HG03457 (cell line): ENCODE data around the gene SKA1.
"Not testable (repeated sequence)": the region's sequence is repeated elsewhere in the genome, so short reads cannot be mapped to it uniquely, and the experiment has no call there.

Experiments used
- ATAC-seq: cut with Tn5 transposase; IDR thresholded peaks from one replicate; pipeline ENCODE4 v1.9.1; 2021; ENCODE audit warnings: moderate number of reproducible peaks; ENCODE audit not compliant: unreplicated experiment

SKA1 gene

DNA sequence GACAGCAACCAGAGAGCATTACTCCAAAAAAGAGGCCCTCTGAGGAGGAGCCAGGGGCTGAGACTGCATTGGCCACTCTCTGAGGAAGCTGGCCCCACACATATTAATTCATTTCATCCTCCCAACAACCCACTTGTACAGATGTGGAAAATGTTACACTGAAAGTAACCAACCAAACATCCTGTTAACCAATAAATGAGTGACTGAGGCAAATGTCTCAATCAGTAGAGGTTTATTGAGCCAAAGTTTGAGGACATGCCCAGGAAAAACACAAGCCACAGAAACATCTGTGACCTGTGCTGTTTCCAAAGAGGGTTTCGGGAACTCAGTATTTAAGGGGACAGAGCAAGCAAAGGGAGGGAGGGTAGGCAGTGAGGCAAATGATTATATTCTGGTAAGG lies 53.0 kb downstream of the SKA1 start:
- no peak for ATAC-seq

DNA sequence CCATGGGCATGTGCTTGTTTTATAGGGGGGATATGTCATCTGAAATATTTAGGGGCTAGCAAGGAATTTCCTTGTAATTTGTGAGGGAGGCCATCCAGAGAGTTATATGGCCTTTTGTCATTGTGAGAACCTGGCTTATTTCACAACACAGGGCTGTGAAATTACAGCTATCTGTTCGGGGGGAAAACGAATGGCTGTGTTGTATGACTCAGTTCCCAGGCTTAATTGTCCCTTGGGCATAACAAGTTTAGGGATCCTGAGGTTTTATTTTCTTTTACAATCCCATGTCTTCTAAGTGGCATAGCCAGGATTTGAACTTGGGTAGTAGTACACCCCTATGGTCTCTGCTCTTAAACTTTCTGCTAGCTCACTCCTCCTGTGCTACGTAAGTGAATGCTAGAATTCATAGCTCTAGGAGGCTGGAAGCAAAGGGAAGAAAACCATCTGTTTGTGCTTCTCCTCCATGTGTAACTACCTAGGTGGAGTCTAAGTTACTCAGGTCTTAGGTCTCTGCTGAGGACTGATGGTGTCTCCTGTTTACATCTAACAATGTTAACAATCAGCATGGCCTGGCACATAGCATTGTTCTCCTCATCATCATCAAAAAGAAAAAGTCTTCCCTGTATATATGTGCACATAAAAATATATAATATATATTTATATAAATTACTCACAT lies 53.8 kb downstream of the SKA1 start:
- ATAC-seq, result no peak

GRCh38 chr18:50429207-50429948 lies 54.5 kb downstream of the SKA1 start:
- ATAC-seq, result no peak

GRCh38 chr18:50432915-50433314 lies 58.1 kb downstream of the SKA1 start:
- no peak for ATAC-seq

GRCh38 chr18:50436742-50437141 lies 61.9 kb downstream of the SKA1 start:
- ATAC-seq, result not testable (repeated sequence)

- no peak for ATAC-seq
Measured at GRCh38 chr18:50439460-50440015, 64.7 kb downstream of the SKA1 start.

DNA sequence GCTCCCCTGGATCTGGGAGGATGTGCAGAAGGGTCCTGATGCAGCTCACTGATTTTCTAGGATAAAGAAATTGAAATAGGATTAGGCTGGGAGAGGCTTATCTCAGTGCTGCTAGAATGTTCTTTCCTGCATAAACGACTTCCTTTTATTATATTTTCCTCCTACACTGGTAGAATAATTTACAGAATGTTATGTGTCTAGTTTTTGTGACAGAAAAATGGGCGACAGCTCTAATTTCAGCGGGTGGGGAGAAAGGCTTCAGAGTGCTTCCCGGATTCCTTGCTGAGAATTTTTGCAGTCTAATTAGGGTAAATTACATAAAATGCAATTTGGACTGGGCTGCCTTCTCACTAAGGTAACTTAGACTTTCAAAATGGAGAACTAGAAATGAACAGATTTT lies 66.2 kb downstream of the SKA1 start:
- no peak for ATAC-seq

- ATAC-seq, result no peak
Measured at GRCh38 chr18:50441501-50441900, 66.7 kb downstream of the SKA1 start.
